Measurements from ENCODE around the gene ZNF350. TPM values are rescaled to one million over a fixed set of nuclear protein-coding genes. Genes with fewer than 3 reads are reported as not detected.

The ZNF350 gene
- total RNA-seq, 1 experiment from 2014 or later, result 0.28 TPM

GRCh38 chr19:51944798-51945552 is 41.7 kb downstream of the ZNF350 start:
- Histone ChIP-seq H3K4me3 (ENCODE audit: insufficient read depth, low read depth, low read length) (no peak overlapping the region), H3K36me3 (replicated peaks; ENCODE audit: control insufficient read depth, insufficient read depth, low read length) (peaks cover 51% of the 10 kb centered on the region), H3K27me3 (ENCODE audit: control insufficient read depth, insufficient read depth, low read length) (no peaks in the 10 kb centered on the region)
- no peak for DNase-seq

DNA sequence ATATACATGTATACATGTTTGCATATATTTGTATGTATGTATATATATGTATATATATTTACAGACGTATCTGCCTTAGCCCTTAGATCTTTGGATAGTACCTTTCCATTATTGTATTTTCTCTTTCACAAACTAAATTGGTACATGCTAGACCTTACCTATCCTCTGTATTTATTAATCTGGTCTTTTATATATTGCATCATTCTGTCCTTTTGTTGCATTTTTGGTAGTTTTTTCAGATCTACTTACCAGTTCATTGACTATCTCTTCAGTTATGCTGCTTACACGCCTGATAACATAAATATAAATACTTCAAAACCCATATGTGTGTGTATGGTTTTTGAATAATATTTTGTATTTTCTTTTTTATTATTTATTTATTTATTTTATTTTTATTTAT is 47.7 kb downstream of the ZNF350 start:
- H3K36me3 ChIP-seq (replicated peaks; ENCODE audit: control insufficient read depth, insufficient read depth, low read length), result peaks cover 54% of the 10 kb centered on the region
- DNase-seq, result no peak
- no peaks in the 10 kb centered on the region for H3K27me3 ChIP-seq (ENCODE audit: control insufficient read depth, insufficient read depth, low read length)
- no peak overlapping the region for H3K4me3 ChIP-seq (ENCODE audit: insufficient read depth, low read depth, low read length)

GRCh38 chr19:51931921-51932320 is 54.7 kb downstream of the ZNF350 start:
- no peak for DNase-seq
- Histone ChIP-seq H3K4me3 (ENCODE audit: insufficient read depth, low read depth, low read length) (no peak overlapping the region), H3K27me3 (ENCODE audit: control insufficient read depth, insufficient read depth, low read length) (no peaks in the 10 kb centered on the region), H3K36me3 (replicated peaks; ENCODE audit: control insufficient read depth, insufficient read depth, low read length) (peaks cover 16% of the 10 kb centered on the region)

- peak overlapping the region; percentile 84 for H3K4me3 ChIP-seq (ENCODE audit: insufficient read depth, low read depth, low read length)
- DNase-seq, result no peak
- peaks cover 3% of the 10 kb centered on the region for H3K36me3 ChIP-seq (replicated peaks; ENCODE audit: control insufficient read depth, insufficient read depth, low read length)
- no peaks in the 10 kb centered on the region for H3K27me3 ChIP-seq (ENCODE audit: control insufficient read depth, insufficient read depth, low read length)
Measured at GRCh38 chr19:51927859-51928258, 58.8 kb downstream of the ZNF350 start.

DNA sequence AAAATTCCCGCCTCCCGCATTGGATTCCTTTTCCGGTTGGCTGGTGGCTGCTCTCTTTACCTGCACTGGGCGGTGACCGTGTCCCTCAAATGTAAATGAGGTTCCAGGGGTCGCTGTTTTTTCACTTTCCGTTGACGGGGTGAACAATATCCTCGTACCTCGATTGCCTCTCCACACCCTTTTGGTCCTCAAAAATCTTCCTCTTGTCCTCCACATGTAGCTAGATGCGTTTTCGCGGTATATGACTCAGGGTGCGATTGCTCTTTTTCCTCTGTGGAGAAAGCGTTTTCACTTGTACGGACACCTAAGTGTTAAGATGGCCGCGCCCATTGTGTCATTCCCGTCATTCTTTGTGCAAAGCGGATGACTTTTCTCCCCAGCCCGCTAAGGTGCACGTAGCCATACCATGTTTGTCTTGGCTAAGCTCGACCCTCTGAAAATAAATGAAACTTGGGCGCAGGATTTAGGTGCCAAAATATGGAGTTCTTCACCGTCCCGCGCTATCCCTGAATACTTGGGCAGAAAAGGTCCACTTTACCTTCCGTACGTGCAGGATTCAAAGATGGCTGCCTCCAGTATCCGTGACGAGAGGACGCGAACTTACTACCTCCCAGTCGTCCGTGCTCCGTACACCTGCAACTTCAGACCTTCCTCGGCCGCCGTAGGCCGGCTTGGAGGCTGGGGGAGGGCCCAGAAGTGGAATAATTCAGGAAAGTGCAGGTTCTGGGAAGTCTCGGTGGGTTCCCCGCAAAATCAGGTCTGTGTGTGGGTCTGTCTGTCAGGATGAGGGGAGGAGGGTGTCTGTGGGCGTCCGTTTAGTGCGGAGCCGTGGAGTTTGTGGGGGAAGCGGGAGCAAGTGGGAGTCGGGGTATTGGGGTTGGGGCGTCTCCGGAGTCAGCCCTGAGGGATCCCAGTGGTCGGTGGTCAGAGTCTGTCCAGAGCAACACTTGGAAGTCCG is 59.6 kb downstream of the ZNF350 start, which contains the start of gene ZNF613:
Gene ZNF613, plus strand, starts transcription at position 689 of the 958 bp plus-strand sequence. CDS start 8,749 bp downstream, outside the sequence.
- peak; percentile 80 for DNase-seq
- peak within 1 kb of the TSS; percentile 84 for H3K4me3 ChIP-seq (ENCODE audit: insufficient read depth, low read depth, low read length)
- H3K27me3 ChIP-seq (ENCODE audit: control insufficient read depth, insufficient read depth, low read length), result no peaks in the 10 kb centered on the region
- no peaks in the 10 kb centered on the region; the same call in 1 of the 2 replicates for H3K36me3 ChIP-seq (replicated peaks; ENCODE audit: control insufficient read depth, insufficient read depth, low read length)

- DNase-seq, result no peak
- Histone ChIP-seq H3K4me3 (ENCODE audit: insufficient read depth, low read depth, low read length) (peak overlapping the region; percentile 84), H3K27me3 (ENCODE audit: control insufficient read depth, insufficient read depth, low read length) (no peaks in the 10 kb centered on the region), H3K36me3 (replicated peaks; ENCODE audit: control insufficient read depth, insufficient read depth, low read length) (no peaks in the 10 kb centered on the region; the same call in 1 of the 2 replicates)
Measured at GRCh38 chr19:51926426-51926783, 60.2 kb downstream of the ZNF350 start.

GRCh38 chr19:51921949-51922348 is 64.7 kb downstream of the ZNF350 start:
- Histone ChIP-seq H3K27me3 (ENCODE audit: control insufficient read depth, insufficient read depth, low read length) (no peaks in the 10 kb centered on the region), H3K4me3 (ENCODE audit: insufficient read depth, low read depth, low read length) (no peak overlapping the region), H3K36me3 (replicated peaks; ENCODE audit: control insufficient read depth, insufficient read depth, low read length) (no peaks in the 10 kb centered on the region)
- DNase-seq, result no peak

DNA sequence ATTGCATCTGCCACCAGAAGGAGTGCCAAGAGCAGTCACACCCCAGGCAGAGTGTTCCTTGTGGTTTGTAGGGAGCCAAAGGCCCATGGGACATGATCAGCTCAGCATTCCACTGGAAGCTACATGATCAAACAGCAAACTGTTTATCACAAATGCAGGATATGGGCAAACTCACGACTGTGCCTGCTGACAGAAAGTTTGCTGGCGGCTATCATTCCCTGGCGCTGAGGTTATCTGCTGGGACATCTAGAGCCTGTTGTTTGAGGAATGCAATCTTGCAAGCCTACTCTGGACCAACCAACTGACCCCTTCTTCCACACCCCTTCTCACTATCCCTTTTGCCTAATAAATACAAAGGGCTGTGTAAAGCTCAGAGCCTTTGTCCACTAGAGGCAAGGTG is 67.0 kb downstream of the ZNF350 start:
- Histone ChIP-seq H3K4me3 (ENCODE audit: insufficient read depth, low read depth, low read length) (no peak overlapping the region), H3K27me3 (ENCODE audit: control insufficient read depth, insufficient read depth, low read length) (no peaks in the 10 kb centered on the region), H3K36me3 (replicated peaks; ENCODE audit: control insufficient read depth, insufficient read depth, low read length) (no peaks in the 10 kb centered on the region)
- DNase-seq, result no peak

DNA sequence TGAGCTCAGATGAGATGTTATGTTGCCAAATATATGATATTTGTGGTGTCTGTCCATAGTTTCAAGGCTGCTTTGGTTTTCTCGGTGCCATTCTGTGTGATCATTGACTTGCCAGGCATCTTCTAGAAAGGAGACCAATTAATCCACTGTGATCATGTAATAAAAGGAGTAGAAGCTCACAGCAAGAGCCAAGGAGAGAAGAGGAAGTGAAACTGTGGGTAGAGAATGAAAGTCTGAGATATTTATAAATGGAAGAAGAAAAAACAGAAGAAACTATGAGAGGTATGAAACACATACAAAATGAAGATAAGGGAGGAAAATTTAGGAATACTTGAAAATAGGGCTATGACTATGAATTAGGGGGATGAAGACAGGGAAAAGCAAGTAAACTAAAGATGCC is 70.5 kb downstream of the ZNF350 start:
- Histone ChIP-seq H3K27me3 (ENCODE audit: control insufficient read depth, insufficient read depth, low read length) (no peaks in the 10 kb centered on the region), H3K4me3 (ENCODE audit: insufficient read depth, low read depth, low read length) (no peak overlapping the region), H3K36me3 (replicated peaks; ENCODE audit: control insufficient read depth, insufficient read depth, low read length) (no peaks in the 10 kb centered on the region)
- no peak for DNase-seq

DNA sequence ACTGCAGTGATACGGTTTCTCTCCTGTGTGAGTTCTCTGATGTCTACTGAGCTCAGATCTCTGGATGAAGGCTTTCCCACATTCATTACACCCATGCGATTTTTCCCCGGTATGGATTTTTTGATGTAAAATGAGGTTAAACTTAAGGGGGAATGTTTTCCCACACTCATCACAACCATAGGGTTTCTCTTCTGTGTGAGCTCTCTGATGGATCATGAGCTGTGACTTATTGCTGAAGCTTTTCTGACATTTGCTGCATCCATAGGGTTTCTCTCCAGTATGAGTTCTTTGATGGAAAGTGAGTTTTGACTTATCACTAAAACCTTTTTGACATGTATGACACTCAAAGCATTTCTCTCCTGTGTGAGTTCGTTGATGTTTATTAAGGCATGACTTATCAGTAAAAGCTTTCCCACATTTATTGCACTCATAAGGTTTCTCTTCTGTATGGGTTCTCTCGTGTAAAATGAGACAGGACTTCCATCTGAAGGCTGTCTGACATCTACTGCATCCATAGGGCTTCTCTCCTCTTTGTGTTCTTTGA is 71.2 kb downstream of the ZNF350 start:
- no peak overlapping the region for H3K4me3 ChIP-seq (ENCODE audit: insufficient read depth, low read depth, low read length)
- H3K36me3 ChIP-seq (replicated peaks; ENCODE audit: control insufficient read depth, insufficient read depth, low read length), result no peaks in the 10 kb centered on the region
- H3K27me3 ChIP-seq (ENCODE audit: control insufficient read depth, insufficient read depth, low read length), result no peaks in the 10 kb centered on the region
- DNase-seq, result no peak

Other genes with a start within 250 kb of the ZNF350 start
- gene FPR1, start 235.0 kb downstream of the ZNF350 start, total RNA-seq (2014; rRNA removed; shearing (Covaris generic)), result not detected in 2 replicates
- not detected in 2 replicates for gene FPR2, start 225.7 kb downstream of the ZNF350 start, total RNA-seq (2014; rRNA removed; shearing (Covaris generic))
- gene FPR3, start 191.7 kb downstream of the ZNF350 start, total RNA-seq (2014; rRNA removed; shearing (Covaris generic)), result not detected in 2 replicates
- gene ZNF577, start 98.9 kb downstream of the ZNF350 start, total RNA-seq (2014; rRNA removed; shearing (Covaris generic)), result 6.5 and 15.0 TPM in 2 replicates
- gene ZNF649, start 81.8 kb downstream of the ZNF350 start, total RNA-seq (2014; rRNA removed; shearing (Covaris generic)), result 8.3 and 17.0 TPM in 2 replicates
- gene ZNF613, start 59.4 kb downstream of the ZNF350 start, total RNA-seq (2014; rRNA removed; shearing (Covaris generic)), result 7.9 and 8.6 TPM in 2 replicates
- gene ZNF615, start 21.4 kb upstream of the ZNF350 start, total RNA-seq (2014; rRNA removed; shearing (Covaris generic)), result 0.80 and 1.4 TPM in 2 replicates
- gene ZNF614, start 41.5 kb upstream of the ZNF350 start, total RNA-seq (2014; rRNA removed; shearing (Covaris generic)), result 7.3 and 13.5 TPM in 2 replicates
- gene ZNF432, start 62.0 kb upstream of the ZNF350 start, total RNA-seq (2014; rRNA removed; shearing (Covaris generic)), result 2.3 and 2.9 TPM in 2 replicates
- gene ZNF841, start 108.9 kb upstream of the ZNF350 start, total RNA-seq (2014; rRNA removed; shearing (Covaris generic)), result 4.0 and 4.1 TPM in 2 replicates
- 4.8 and 10.3 TPM in 2 replicates for gene ZNF616, start 153.1 kb upstream of the ZNF350 start, total RNA-seq (2014; rRNA removed; shearing (Covaris generic))
- gene ZNF836, start 184.8 kb upstream of the ZNF350 start, total RNA-seq (2014; rRNA removed; shearing (Covaris generic)), result 4.7 and 7.5 TPM in 2 replicates
- 439 and 477 TPM in 2 replicates for gene PPP2R1A, start 203.2 kb upstream of the ZNF350 start, total RNA-seq (2014; rRNA removed; shearing (Covaris generic))